Epithelial cell of esophagus (primary cell): ENCODE measurements around the gene AKR1D1.

Experiments
- DNase-seq: peaks from one replicate; pipeline ENCODE4 v3.0.0; 2010; ENCODE audit warnings: low read depth
- H3K4me3 ChIP-seq: 2 replicates; pipeline ENCODE4 v1.5.1; 2011; ENCODE audit warnings: mild to moderate bottlenecking, low read length, control low read depth
- TF ChIP-seq, protein P1 (sequence below): IDR thresholded peaks from 2 replicates; pipeline ENCODE4 v1.5.1; 2011; ENCODE audit warnings: low read depth, mild to moderate bottlenecking, low read length, control low read depth, inconsistent platforms; ENCODE audit not compliant: insufficient read depth; ENCODE audit errors: missing control alignments

The AKR1D1 gene

GRCh38 chr7:138164804-138165203, 88.5 kb downstream of the AKR1D1 start:
- H3K4me3 ChIP-seq: no peak overlapping the region
- peak; percentile 67 for DNase-seq
- TF ChIP-seq, protein P1, sequence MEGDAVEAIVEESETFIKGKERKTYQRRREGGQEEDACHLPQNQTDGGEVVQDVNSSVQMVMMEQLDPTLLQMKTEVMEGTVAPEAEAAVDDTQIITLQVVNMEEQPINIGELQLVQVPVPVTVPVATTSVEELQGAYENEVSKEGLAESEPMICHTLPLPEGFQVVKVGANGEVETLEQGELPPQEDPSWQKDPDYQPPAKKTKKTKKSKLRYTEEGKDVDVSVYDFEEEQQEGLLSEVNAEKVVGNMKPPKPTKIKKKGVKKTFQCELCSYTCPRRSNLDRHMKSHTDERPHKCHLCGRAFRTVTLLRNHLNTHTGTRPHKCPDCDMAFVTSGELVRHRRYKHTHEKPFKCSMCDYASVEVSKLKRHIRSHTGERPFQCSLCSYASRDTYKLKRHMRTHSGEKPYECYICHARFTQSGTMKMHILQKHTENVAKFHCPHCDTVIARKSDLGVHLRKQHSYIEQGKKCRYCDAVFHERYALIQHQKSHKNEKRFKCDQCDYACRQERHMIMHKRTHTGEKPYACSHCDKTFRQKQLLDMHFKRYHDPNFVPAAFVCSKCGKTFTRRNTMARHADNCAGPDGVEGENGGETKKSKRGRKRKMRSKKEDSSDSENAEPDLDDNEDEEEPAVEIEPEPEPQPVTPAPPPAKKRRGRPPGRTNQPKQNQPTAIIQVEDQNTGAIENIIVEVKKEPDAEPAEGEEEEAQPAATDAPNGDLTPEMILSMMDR: no peak

DNA sequence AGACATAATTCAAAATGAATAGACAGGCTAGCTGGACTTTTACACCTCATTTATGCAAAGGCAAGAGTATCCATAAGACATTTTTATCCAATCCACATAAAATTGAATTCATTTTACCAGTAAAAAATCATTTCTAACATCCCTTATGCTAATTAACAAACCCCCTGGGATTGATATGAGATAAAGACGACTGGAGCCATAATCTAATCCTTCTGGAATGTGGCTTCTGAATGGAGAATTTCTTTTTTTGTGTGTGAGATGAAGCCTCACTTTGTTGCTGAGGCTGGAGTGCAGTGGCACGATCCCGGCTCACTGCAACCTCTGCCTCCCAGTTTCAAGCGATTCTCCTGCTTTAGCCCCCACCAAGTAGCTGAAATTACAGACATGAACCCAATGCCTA, 90.4 kb downstream of the AKR1D1 start:
- no peak for DNase-seq
- no peak overlapping the region for H3K4me3 ChIP-seq
- TF ChIP-seq, protein P1: no peak

GRCh38 chr7:138167222-138167621, 91.0 kb downstream of the AKR1D1 start:
- no peak for DNase-seq
- no peak overlapping the region for H3K4me3 ChIP-seq
- TF ChIP-seq, protein P1: no peak

DNA sequence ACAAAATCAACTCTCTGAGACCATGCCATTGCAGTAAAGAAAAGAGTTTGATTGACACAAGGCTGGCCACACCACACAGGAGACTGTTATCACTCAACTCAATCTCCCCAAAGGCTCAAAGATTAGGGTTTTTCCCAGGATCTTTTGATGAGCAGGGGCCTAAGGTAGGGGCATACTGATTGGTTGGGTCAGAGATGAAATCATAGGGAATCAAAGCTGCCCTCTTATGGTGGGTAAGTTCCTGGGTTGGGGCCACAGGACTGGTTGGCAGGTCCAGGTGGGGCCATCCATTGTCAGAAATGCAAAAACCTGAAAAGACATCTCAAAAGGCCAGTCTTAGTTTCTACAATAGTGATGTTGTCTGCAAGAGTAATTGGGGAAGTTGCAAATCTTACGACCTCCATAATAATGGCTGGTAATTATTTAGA, 91.6 kb downstream of the AKR1D1 start:
- no peak for DNase-seq
- TF ChIP-seq, protein P1: no peak
- no peak overlapping the region for H3K4me3 ChIP-seq
